Jurkat, Clone E6-1 (cell line): Measurements from ENCODE around the gene HSPA1A.
"Not testable (repeated sequence)": the region's sequence is repeated elsewhere in the genome, so short reads cannot be mapped to it uniquely, and the experiment has no call there.

Experiments used
- DNase-seq: peaks from one replicate; pipeline ENCODE4 v3.0.0-alpha.2; 2011; ENCODE audit warnings: low read depth, low spot score
- H3K4me3 ChIP-seq: 2 replicates; pipeline ENCODE4 v1.5.1; 2011; ENCODE audit warnings: mild to moderate bottlenecking, low read length, control low read depth, moderate library complexity

HSPA1A gene

GRCh38 chr6:31780507-31781243 lies 34.7 kb upstream of the HSPA1A start:
- H3K4me3 ChIP-seq, result no peak overlapping the region
- no peak for DNase-seq

- DNase-seq, result no peak
- no peak overlapping the region for H3K4me3 ChIP-seq
Observed at GRCh38 chr6:31781244-31782125, 33.9 kb upstream of the HSPA1A start.

- no peak overlapping the region for H3K4me3 ChIP-seq
- no peak for DNase-seq
Observed at GRCh38 chr6:31782126-31782855, 33.1 kb upstream of the HSPA1A start.

GRCh38 chr6:31784098-31784925 lies 31.0 kb upstream of the HSPA1A start:
- no peak for DNase-seq
- no peak overlapping the region for H3K4me3 ChIP-seq

GRCh38 chr6:31785475-31785874 lies 29.9 kb upstream of the HSPA1A start:
- no peak overlapping the region for H3K4me3 ChIP-seq
- no peak for DNase-seq

- no peak for DNase-seq
- H3K4me3 ChIP-seq, result no peak overlapping the region
Observed at GRCh38 chr6:31791324-31792089, 23.8 kb upstream of the HSPA1A start.

GRCh38 chr6:31792090-31792374 lies 23.3 kb upstream of the HSPA1A start:
- H3K4me3 ChIP-seq, result no peak overlapping the region
- DNase-seq, result no peak

GRCh38 chr6:31792761-31793171 lies 22.6 kb upstream of the HSPA1A start:
- H3K4me3 ChIP-seq, result no peak overlapping the region
- DNase-seq, result no peak

GRCh38 chr6:31793927-31794245 lies 21.5 kb upstream of the HSPA1A start:
- not testable (repeated sequence) for DNase-seq
- peak overlapping the region; percentile 99 for H3K4me3 ChIP-seq

- no peak for DNase-seq
- H3K4me3 ChIP-seq, result peak overlapping the region; percentile 99
Observed at GRCh38 chr6:31794294-31794865, 21.0 kb upstream of the HSPA1A start.

- peak overlapping the region; percentile 99 for H3K4me3 ChIP-seq
- no peak for DNase-seq
Observed at GRCh38 chr6:31794866-31795615, 20.3 kb upstream of the HSPA1A start.

- peak within 1 kb of the TSS; percentile 99 for H3K4me3 ChIP-seq
- peak; percentile 72 for DNase-seq
Observed at GRCh38 chr6:31795616-31796298, 19.6 kb upstream of the HSPA1A start, which contains the start of gene VARS1. VARS1 (minus strand) TSS chr6:31795752; CDS start chr6:31795217, 535 bp downstream.

- H3K4me3 ChIP-seq, result no peak overlapping the region
- no peak for DNase-seq
Observed at GRCh38 chr6:31796993-31797385, 18.4 kb upstream of the HSPA1A start.

- peak overlapping the region; percentile 33 for H3K4me3 ChIP-seq
- DNase-seq, result peak; percentile 87
Observed at GRCh38 chr6:31797588-31797987, 17.8 kb upstream of the HSPA1A start.

- no peak for DNase-seq
- H3K4me3 ChIP-seq, result no peak overlapping the region
Observed at GRCh38 chr6:31799781-31800180, 15.6 kb upstream of the HSPA1A start.

GRCh38 chr6:31801031-31801927 lies 14.1 kb upstream of the HSPA1A start:
- not testable (repeated sequence) for DNase-seq, H3K4me3 ChIP-seq
